ENCODE results near the gene HUNK.
"Not testable (repeated sequence)": the region's sequence is repeated elsewhere in the genome, so short reads cannot be mapped to it uniquely, and the experiment has no call there.

HUNK gene

GRCh38 chr21:31872452-31873274 is at the start of gene HUNK:
Gene HUNK, plus strand, starts transcription at chr21:31873020. Its CDS starts 655 bp downstream, at chr21:31873675.
- no peak for DNase-seq (ENCODE audit: low read depth in 2 of 2)

GRCh38 chr21:31829736-31830472 is 42.9 kb upstream of the HUNK start:
- DNase-seq (ENCODE audit: low read depth in 2 of 2) = no peak

DNA sequence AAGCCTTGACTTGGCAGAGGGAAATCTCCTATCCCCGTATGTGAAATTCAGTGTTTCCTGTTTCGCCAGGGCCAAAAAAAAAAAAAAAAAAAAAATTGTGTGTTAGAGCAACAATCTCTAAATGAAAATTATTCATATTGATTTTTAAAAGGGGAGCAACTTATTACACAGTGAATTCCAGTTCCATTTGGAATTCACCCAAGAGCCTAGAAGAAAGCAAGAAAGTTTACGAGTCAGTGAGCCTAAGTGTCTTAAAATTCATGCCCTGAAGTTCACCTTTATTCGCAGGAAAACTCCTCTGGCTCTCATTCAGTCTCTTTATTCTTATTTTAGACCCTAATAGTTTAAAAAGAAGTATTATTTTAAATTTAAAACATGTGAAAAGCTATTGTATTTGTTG is 42.1 kb upstream of the HUNK start:
- DNase-seq (ENCODE audit: low read depth in 2 of 2) = no peak

- DNase-seq (ENCODE audit: low read depth in 2 of 2) = no peak
Measured at GRCh38 chr21:31837041-31837440, 35.8 kb upstream of the HUNK start.

GRCh38 chr21:31837618-31838390 is 35.0 kb upstream of the HUNK start:
- DNase-seq (ENCODE audit: low read depth in 2 of 2) = no peak

DNA sequence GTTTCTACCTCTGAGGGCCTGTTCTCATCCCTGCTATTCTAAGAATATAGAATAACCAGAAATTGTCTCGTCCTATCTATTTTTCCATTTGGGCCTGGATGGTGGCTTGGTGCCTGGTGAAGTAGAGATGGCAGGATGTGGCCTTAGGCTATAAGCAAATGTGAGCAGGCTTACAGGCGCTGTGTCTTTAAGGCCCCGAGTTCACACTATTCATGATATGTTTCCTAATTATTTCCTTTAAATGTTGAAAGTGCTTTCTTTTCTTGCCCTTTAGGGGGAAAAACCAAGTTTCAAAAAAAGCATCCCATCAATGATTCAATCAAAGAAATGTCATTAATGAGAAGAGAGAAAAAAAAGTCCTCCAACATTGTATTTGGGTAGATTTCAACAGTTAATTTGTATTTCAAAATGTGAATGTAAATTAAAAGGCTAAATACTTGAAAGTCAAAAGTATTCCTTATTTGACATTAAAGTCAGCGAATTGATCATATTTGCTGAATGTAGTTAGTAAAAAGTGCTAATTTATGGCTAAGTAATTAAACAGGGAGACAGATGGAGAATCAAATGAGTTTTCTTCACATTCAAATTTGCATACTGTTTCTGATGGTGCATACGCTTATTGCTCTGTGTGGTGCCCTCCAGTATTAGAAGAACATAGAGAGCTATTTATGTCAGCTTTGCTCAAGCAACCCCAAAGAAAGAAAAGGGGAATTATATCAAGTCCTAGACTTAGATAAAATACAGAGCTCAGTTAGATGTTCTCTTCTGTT is 34.0 kb upstream of the HUNK start:
- no peak for DNase-seq (ENCODE audit: low read depth in 2 of 2)

DNA sequence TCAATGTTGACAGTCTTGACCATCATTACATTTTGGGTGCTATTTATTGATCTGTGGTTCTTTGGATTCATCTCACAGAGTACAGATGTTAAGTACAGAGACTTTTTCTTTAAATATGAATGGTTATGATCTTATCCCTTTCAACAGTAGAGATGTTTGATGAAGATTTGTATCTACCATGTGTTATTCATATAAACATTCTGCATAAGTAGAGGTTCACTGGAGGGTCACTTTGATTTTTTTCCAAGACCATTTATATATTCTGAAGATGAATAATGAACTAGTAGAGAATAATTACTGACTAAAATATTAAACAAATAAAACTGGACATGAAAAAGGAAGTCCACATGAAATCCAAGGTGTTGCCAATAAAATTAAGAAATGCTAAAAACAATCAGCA is 28.6 kb upstream of the HUNK start:
- DNase-seq (ENCODE audit: low read depth in 2 of 2) = no peak

GRCh38 chr21:31845151-31845729 is 27.6 kb upstream of the HUNK start:
- no peak for DNase-seq (ENCODE audit: low read depth in 2 of 2)

- DNase-seq (ENCODE audit: low read depth in 2 of 2) = no peak
Measured at GRCh38 chr21:31846690-31847089, 26.1 kb upstream of the HUNK start.

DNA sequence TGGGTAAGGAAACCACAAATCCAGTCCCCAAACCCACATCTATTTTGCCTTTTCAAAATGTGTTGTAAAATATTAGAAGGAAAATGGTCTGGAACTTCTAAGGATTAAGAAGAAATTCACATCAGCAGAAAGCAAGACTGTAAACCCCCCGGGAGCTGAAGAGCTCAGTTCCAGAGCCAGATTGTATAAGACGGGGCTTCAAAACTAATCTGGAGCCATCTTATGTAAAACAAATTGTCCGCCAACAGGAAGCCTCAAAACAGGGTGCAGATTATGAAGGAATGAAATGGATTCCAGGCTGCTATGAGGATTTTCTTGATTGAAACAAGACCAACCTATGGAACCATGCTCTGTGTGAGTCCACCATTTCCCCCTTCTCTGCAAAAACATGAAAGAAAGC is 25.1 kb upstream of the HUNK start:
- DNase-seq (ENCODE audit: low read depth in 2 of 2) = no peak

DNA sequence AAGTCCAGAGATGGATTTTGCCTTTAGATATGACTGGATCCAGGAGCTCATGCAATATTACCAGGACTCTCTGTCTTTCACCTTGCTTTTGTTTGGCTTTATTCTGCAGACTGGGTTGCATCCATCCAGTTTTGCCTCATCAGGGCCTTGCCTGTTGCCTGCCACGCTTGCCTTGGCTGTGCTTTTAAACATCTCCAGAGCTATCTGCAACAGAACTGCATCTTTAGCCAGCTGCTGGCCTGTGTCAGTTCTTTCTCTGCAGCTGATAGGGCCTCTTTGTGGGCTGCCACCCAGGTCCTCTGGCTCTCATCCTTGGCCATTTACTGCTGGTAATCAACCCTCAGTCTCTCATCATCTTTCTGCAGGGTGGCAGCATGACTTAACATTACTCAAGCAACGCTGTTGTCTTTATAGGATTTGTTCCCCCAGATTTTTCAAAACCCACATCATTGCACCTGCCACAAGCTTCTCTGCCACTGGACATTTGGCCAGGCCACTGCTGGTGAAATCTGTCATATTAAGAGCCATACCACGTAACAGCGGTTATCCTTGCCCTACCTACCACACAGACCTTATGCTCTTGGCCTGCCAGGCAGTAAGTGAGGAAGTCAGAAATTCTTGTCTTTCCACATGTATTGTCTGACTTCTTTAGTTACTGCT is 24.4 kb upstream of the HUNK start:
- no peak for DNase-seq (ENCODE audit: low read depth in 2 of 2)

- DNase-seq (ENCODE audit: low read depth in 2 of 2) = no peak
Measured at GRCh38 chr21:31850886-31851285, 21.9 kb upstream of the HUNK start.

- no peak for DNase-seq (ENCODE audit: low read depth in 2 of 2)
Measured at GRCh38 chr21:31855180-31855579, 17.6 kb upstream of the HUNK start.

- DNase-seq (ENCODE audit: low read depth in 2 of 2) = no peak
Measured at GRCh38 chr21:31857096-31857495, 15.7 kb upstream of the HUNK start.

GRCh38 chr21:31857631-31858030 is 15.2 kb upstream of the HUNK start:
- DNase-seq (ENCODE audit: low read depth in 2 of 2) = not testable (repeated sequence)

GRCh38 chr21:31860851-31861250 is 12.0 kb upstream of the HUNK start:
- no peak for DNase-seq (ENCODE audit: low read depth in 2 of 2)

- DNase-seq (ENCODE audit: low read depth in 2 of 2) = no peak
Measured at GRCh38 chr21:31862078-31862477, 10.7 kb upstream of the HUNK start.

DNA sequence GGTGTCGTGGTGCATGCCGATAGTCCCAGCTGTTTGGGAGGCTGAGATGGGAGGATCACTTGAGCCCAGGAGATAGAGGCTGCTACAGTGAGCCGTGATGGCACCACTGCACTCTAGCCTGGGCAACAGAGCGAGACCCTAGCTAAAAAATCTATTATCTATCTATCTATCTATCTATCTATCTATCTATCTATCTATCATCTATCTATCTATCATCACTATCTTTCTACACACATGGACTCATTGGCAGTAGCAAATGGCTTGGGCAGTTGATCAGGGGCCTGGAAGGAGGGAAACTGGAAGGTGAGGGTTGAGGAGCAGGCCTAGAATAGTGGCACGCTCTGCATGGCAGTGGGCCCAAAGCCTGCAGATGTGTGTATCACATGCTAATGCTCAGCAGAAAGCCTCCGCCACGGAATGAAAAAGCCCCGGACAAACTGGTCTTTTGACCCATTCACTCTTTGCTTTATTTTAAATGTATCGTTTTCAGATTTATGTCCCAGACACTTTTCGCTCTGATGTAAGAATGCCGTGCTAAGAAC is 7.3 kb upstream of the HUNK start:
- no peak for DNase-seq (ENCODE audit: low read depth in 2 of 2)

- DNase-seq (ENCODE audit: low read depth in 2 of 2) = no peak
Measured at GRCh38 chr21:31866077-31866511, 6.7 kb upstream of the HUNK start.

DNA sequence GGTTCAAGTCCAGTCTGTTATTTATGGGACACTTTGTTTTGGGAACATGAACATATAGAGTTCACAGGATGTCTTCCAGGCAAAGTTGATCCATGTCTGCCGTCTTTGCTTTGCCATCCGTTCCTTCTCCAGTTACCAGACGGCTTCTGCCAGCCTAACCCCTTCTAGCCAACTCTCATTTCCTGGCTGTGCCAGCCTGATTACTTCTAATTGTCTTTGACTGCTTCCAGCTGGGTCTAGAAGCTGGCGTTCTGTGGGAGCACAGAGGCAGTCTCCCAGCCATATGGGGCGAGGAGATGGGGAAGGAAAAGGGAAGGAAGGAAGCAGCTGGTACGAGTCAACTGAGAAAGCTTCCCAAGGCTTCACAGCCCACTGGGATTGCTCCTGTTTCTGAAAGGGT is 3.1 kb upstream of the HUNK start:
- DNase-seq (ENCODE audit: low read depth in 2 of 2) = no peak

All from fibroblast of skin of left biceps (primary cell).